Fibroblast of the conjunctiva (primary cell): ENCODE data around the gene EIF2B5.
A peak's percentile ranks its signal among the peaks of the same experiment; 100 is the strongest.
"Not testable (repeated sequence)": the region's sequence is repeated elsewhere in the genome, so short reads cannot be mapped to it uniquely, and the experiment has no call there.

Source experiments
- DNase-seq: peaks from one replicate; pipeline ENCODE4 v3.0.0-alpha.2; 2010; ENCODE audit warnings: low read depth

EIF2B5 gene

DNA sequence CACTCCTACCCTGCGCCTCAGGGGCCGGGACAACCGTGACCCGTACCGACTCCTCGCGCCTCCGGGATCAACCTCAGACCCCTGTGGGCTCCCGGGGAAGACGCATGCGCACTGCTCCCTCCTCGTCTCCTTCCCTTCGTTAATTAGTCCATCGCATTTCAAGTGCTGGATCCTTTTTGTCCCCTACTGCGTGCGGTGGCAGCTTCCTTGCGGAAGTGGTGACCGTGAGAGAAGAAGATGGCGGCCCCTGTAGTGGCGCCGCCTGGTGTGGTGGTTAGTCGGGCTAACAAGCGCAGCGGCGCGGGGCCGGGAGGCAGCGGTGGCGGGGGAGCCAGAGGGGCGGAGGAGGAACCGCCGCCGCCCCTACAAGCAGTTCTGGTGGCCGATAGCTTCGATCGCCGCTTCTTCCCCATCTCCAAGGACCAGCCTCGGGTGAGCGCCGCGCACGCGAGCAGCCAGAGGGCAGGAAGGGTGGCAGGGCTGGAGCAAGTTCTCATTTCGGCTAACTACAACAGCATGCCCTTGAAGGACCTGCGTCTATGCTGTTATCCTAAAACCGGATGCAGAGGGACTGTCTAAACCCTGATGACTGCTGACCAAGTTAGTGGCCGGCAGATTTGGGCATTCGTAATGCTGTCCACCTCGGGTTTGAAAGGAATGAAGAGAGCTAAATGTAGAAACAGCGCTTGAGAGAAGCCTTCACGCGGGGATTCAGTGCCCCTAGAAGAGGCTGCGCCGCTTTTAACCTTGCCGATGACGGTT lies at the start of gene EIF2B5:
Gene EIF2B5, plus strand, starts transcription at position 210 of the 762 bp plus-strand sequence. Its CDS starts 28 bp downstream, at position 238.
- DNase-seq: peak; percentile 88

- DNase-seq: no peak
Measured at GRCh38 chr3:184085389-184085852, 49.7 kb upstream of the EIF2B5 start.

- DNase-seq: no peak
Measured at GRCh38 chr3:184092199-184092598, 43.0 kb upstream of the EIF2B5 start.

- DNase-seq: no peak
Measured at GRCh38 chr3:184096811-184097383, 38.3 kb upstream of the EIF2B5 start, which contains the start of gene HTR3E. TSS of gene HTR3E (plus strand) at chr3:184097064. CDS start at chr3:184097530, 466 bp downstream.

GRCh38 chr3:184097556-184097955 lies 37.6 kb upstream of the EIF2B5 start:
- no peak for DNase-seq

DNA sequence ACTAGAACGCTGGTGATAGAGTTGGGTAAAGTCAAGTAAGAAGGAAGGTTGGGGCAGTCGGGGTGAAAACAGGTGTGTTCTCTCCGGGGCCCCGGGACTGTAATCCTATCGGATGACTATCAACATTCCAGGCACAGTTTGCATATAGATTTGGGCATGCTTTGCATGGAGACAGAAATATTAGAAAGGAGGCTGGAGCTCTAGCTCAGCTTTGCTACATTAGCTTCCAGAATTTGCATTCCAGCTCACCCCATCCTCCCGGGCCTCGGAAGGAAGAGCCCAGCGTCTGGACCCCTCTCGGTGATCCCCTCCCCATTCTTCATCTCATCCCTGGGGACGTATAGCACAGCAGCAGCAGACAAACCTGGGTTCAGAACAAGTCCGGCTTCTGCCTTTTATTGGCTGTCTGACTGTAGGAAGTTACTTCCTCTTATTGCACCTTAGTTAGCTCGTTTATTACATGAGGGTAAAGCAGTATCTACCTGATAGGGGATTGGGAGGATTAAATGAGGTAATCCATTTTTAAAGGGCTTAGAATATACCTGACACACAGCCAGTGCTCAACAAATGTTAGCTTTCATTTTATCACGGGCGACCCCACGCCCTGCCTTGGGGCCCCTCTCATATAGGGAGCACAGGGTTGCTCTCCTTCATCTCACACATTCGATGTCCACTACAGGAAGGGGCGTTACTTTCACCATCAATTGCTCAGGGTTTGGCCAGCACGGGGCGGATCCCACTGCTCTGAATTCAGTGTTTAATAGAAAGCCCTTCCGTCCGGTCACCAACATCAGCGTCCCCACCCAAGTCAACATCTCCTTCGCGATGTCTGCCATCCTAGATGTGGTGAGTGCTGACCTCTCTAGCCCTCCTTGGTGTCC lies 35.1 kb upstream of the EIF2B5 start:
- DNase-seq: no peak

GRCh38 chr3:184110316-184110725 lies 24.8 kb upstream of the EIF2B5 start:
- DNase-seq: no peak

- no peak for DNase-seq
Measured at GRCh38 chr3:184116017-184116416, 19.1 kb upstream of the EIF2B5 start.

DNA sequence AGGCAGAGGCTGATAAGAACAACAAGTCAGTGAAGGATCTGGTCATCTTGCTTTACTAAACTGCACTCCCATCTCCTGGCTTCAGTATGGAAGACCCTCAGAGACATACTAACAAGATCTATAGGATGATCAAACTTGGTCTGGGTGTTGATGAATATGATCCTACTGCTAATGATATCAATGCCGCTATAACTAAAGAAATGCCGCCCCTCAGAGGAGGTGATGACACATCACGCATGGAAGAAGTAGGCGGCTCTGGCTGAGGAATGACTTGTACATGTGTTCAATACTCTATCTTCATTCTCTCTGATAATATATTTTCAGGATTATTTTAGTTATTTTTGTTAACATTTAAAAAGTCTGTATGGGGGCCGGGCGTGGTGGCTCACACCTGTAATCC lies 17.5 kb upstream of the EIF2B5 start:
- no peak for DNase-seq

DNA sequence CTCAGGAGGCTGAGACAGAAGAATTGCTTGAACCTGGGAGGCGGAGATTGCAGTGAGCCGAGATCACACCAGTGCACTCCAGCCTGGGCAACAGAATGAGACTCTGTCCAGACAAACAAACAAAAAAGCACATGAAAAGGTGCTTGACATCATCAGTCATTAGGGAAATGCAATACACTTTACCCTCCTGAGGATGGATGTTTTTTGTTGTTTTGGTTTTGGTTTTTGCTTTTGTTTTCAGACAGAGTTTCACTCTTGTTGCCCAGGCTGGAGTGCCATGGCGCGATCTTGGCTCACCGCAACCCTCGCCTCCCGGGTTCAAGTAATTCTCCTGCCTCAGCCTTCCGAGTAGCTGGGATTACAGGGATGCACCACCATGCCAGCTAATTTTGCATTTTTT lies 14.1 kb upstream of the EIF2B5 start:
- DNase-seq: not testable (repeated sequence)

DNA sequence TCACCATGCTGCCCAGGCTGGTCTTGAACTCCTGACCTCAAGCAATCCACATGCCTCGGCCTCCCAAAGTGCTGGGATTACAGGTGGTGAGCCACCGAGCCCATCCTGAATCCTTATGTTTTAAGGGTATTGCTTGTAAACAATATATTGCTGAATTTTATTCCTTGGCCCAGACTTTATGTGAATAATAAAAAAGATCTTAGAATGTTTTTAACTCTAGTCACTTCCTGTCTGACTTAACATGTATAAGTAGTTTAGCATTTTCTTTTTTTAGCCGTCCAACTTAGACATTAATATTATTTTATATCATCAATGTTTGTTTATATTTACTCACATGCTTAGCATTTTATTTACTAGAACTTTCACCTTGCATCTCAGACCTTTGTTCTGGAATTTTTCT lies 9.2 kb upstream of the EIF2B5 start:
- DNase-seq: no peak

DNA sequence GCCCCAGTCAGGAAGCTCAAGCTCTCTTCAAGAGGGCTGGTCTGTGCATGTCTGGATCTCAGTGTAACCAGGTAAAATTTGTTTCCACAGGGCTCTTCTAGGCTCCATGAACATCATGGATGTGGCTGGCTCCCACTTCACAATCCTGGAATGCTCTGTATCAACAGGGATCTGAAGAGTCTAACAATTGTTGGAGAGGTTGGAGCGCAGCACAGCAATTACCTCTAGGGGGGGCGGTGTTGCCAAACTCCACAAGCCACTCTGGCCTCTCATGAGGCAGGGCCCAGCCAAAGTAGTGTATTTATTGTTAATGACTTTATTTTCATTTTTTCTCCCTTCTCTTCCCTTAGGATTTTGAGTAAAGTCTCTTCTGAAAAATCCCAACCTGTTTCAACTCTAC lies 6.1 kb upstream of the EIF2B5 start:
- no peak for DNase-seq

DNA sequence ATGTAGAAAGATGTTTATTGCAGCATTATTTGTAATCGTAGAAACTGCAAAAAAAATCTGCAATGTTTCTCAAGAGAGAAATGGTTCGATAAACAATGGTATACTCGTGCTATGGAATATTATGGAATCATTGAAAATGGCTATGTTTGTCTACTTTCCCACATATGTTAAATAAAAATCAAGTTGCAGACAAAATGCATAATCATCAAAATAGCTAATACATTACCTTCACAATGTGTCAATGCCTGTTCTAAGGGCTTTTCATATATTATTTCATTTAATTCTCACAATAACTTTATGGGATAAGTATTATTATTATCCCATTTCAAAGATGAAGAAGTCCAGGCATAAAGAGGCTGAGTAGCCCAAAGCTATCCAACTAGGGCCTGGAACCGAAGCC lies 2.2 kb upstream of the EIF2B5 start:
- DNase-seq: no peak

DNA sequence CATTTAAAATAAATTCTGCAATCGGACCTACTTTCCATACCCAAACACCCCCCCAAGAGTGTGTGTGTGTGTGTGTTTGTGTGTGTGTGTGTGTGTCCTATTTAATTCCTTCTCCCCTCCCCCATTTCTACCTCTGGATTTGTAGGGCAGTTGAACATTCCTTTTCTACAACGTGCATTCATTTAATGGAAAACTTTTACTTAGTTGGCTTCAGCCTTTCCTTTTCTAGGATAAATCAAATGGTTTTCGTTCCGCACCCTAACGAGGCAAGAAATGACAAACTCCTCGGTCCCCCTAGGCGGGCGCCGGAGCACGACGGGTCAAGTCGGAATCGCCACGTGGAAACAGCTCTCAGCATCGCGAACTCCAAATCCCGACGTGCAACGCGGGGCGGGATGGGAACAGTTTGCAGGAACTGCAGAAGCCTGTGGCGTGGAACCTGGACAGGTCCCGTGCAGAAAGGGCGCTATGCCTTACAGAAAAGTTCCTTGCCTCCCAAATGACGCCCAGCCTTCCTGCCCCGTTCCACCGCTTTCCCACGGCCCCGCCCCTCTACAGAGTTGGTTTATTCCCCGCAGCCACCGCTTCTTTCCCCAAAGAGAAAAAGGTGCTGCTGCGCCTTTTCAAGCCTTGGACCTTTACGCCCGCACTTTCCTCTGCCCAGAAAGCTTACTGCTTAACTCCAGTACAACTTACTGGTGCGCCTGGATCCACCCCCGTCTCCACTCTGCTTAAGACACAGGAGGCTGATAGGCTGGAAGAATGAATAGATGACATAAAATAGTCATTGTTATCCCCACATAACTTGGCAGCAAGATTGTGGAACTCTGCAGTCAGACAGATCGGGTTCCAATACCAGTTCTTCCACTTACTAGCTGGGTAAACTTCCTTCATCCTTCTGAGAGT lies 1.1 kb upstream of the EIF2B5 start:
- peak; percentile 68 for DNase-seq

- DNase-seq: no peak
Measured at GRCh38 chr3:184134746-184135148, 411 bp upstream of the EIF2B5 start.

DNA sequence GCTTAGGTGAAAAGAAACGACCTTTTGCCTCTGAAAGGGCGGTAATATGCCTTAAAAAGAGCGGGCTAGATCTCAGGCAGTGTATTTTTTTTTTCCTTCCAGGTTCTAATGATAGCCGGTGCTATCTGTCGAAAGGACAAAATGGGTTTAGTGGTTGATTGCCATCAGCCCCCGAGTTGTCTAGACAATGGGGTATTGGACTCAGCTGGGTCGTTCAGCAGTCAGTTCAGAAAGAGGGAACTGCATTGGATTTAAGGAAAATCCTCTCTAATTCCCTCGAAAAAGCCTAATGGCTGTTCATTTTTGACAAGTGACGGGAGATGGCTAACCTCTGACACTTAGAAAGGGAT lies 728 bp downstream of the EIF2B5 start:
- no peak for DNase-seq

- DNase-seq: no peak
Measured at GRCh38 chr3:184140436-184140835, 5.3 kb downstream of the EIF2B5 start.

DNA sequence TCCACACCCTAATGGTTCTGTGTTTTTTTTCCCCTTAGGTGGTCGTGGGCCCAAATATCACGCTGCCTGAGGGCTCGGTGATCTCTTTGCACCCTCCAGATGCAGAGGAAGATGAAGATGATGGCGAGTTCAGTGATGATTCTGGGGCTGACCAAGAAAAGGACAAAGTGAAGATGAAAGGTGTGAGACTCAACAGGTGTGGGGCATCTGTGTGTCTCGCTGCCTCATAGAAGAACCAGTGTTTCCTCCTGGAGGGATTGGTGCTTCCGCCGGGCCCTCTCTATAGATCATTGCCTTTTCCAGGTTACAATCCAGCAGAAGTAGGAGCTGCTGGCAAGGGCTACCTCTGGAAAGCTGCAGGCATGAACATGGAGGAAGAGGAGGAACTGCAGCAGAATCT lies 7.0 kb downstream of the EIF2B5 start:
- no peak for DNase-seq

DNA sequence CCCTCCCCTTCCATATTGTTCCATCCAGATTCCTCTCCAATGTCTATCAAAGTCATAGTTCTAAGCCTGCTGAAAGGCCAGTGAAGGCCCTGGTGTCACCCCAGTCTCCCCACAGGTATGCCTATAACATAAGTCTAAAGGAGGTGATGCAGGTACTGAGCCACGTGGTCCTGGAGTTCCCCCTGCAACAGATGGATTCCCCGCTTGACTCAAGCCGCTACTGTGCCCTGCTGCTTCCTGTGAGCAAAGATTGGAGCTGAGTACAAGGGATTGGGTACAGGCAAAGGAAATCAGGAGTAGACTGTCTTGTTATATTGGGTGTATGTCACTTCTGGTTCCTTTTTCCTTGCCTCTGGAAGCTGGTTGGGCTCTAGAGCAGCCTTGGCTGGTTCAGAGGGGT lies 8.2 kb downstream of the EIF2B5 start:
- DNase-seq: no peak

DNA sequence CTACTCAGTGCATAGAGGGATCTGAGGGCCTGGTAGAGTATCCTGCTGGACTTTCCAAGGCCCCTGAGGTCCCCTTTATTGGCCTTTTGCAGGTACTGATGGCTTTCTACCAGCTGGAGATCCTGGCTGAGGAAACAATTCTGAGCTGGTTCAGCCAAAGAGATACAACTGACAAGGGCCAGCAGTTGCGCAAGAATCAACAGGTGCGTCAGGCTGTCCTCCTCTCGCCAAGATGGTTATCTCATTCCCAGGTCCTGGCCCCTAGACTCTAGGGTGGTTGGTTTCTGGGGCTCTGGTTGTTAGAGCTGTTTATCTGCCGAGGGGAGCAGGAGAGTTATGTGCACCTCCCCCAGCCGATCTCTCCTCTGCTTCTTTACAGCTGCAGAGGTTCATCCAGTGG lies 9.3 kb downstream of the EIF2B5 start:
- no peak for DNase-seq

DNA sequence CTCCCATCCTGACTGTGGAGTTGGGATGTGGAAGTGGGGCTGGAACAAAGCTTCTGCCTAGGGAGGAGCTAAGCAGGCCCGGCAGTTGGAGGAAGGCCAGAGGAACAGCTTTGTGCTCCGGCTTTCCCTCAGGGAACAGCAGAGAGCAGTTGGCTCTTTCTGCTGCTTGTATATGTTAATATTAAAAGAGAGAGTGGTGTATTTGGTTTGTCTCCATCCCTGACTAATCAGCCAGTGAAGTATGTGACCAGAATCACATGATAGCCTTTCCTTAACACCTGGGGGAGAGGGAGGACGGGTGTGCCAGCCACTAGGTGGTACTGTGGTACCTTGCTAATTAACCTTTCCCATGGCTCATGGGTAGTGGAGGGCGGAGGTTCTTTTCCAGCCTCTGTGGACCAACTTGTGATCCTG lies 10.0 kb downstream of the EIF2B5 start:
- no peak for DNase-seq
